Spleen (tissue), 7 donors: ENCODE data around the gene THBS2.

ENCODE experiments used
- CTCF ChIP-seq, 11 experiments: fragments of 200-600 bp in 7 of 11; fragments of 450-650 bp in 4 of 11; sonication (generic) in 4 of 11; IDR thresholded peaks in 8 of 11; conservative IDR thresholded peaks in 3 of 11; 1 replicate in 7 of 11; 2 replicates in 4 of 11; pipeline versions ENCODE4 v1.4.0 to v1.8.0; 2016 to 2021; ENCODE audit warnings: antibody characterized with exemption in 11 of 11, inconsistent platforms in 4 of 11, mild to moderate bottlenecking in 1 of 11
- POLR2AphosphoS5 ChIP-seq, 3 donors: sonication (generic); formaldehyde crosslinking; IDR thresholded peaks; one replicate each; pipeline ENCODE4 v1.5.1; 2017; ENCODE audit warnings: antibody characterized with exemption in 3 of 3
- donor health status: DM: no; HTN: no; CAD: no; lungs with moderate emphysema.
- donor health status: DM: no; HTN: no; CAD: no.
- donor health status: DM: no; HTN: no; CAD: no.

GRCh38 chr6:169172456-169172855, 81.2 kb downstream of the THBS2 start:
- TF ChIP-seq CTCF (IDR thresholded peaks at IDR 0.05 in 8 of 11, conservative IDR thresholded peaks at IDR 0.05 in 3 of 11) (no peak), POLR2AphosphoS5 (IDR thresholded peaks at IDR 0.05) (peak in 1 of 3 donors; percentile 12)
